H9 (cell line): ENCODE data around the gene DUSP15. TPM values are rescaled to one million over a fixed set of nuclear protein-coding genes. Genes with fewer than 3 reads are reported as not detected.

Experiments
- DNase-seq: peaks from one replicate; pipeline ENCODE4 v3.0.0-alpha.2; 2017
- H2AFZ ChIP-seq: one replicate; pipeline ENCODE4 v1.6.1; 2013; ENCODE audit warnings: mild to moderate bottlenecking, low read length, control low read depth, moderate library complexity
- H2AK5ac ChIP-seq: 2 replicates; pipeline ENCODE4 v1.6.1; 2013; ENCODE audit warnings: low read length, control low read depth, mixed read lengths; ENCODE audit not compliant: insufficient read length
- H2BK120ac ChIP-seq: one replicate; pipeline ENCODE4 v1.6.1; 2013; ENCODE audit warnings: low read depth, mild to moderate bottlenecking, low read length, control low read depth, inconsistent platforms; ENCODE audit not compliant: poor library complexity, severe bottlenecking
- H2BK12ac ChIP-seq: 2 replicates; pipeline ENCODE4 v1.6.1; 2013; ENCODE audit warnings: low read length, control low read depth, mixed read lengths, low read depth; ENCODE audit not compliant: insufficient read length
- H2BK15ac ChIP-seq: 2 replicates; pipeline ENCODE4 v1.6.1; 2013; ENCODE audit warnings: low read depth, low read length, control low read depth
- H2BK20ac ChIP-seq: one replicate; pipeline ENCODE4 v1.6.1; 2013; ENCODE audit warnings: low read depth, mild to moderate bottlenecking, low read length, control low read depth, inconsistent platforms; ENCODE audit not compliant: poor library complexity, severe bottlenecking
- H2BK5ac ChIP-seq: 2 replicates; pipeline ENCODE4 v1.6.1; 2013; ENCODE audit warnings: low read length, control low read depth, mixed read lengths; ENCODE audit not compliant: insufficient read length
- H3K14ac ChIP-seq: 2 replicates; pipeline ENCODE4 v1.6.1; 2013; ENCODE audit warnings: low read length, control low read depth; ENCODE audit not compliant: insufficient read depth
- H3K18ac ChIP-seq: 2 replicates; pipeline ENCODE4 v1.6.1; 2013; ENCODE audit warnings: low read depth, mild to moderate bottlenecking, mixed read lengths, low read length, control low read depth; ENCODE audit not compliant: insufficient read length
- H3K23ac ChIP-seq: 2 replicates; pipeline ENCODE4 v1.6.1; 2013; ENCODE audit warnings: low read length, control low read depth, mixed read lengths, low read depth; ENCODE audit not compliant: insufficient read length
- H3K23me2 ChIP-seq: 2 replicates; pipeline ENCODE4 v1.6.1; 2013; ENCODE audit warnings: low read depth, mild to moderate bottlenecking, mixed read lengths, low read length, control low read depth; ENCODE audit not compliant: insufficient read length, poor library complexity, severe bottlenecking
- H3K27ac ChIP-seq: 2 replicates; pipeline ENCODE4 v1.5.1; 2013; ENCODE audit warnings: low read length, control low read depth, mixed read lengths, low read depth; ENCODE audit not compliant: insufficient read length
- H3K27me3 ChIP-seq: 2 replicates; pipeline ENCODE4 v1.6.1; 2013; ENCODE audit warnings: low read length, control low read depth, inconsistent platforms; ENCODE audit not compliant: insufficient read depth
- H3K4ac ChIP-seq: 2 replicates; pipeline ENCODE4 v1.6.1; 2013; ENCODE audit warnings: low read depth, mild to moderate bottlenecking, control low read depth, inconsistent platforms, low read length, moderate library complexity
- H3K4me1 ChIP-seq: 2 replicates; pipeline ENCODE4 v1.6.1; 2013; ENCODE audit warnings: low read length, control low read depth, inconsistent platforms; ENCODE audit not compliant: insufficient read depth
- H3K4me2 ChIP-seq: 2 replicates; pipeline ENCODE4 v1.6.1; 2013; ENCODE audit warnings: low read length, control low read depth, mixed read lengths; ENCODE audit not compliant: insufficient read length, insufficient read depth
- H3K56ac ChIP-seq: 2 replicates; pipeline ENCODE4 v1.6.1; 2013; ENCODE audit warnings: low read depth, mild to moderate bottlenecking, mixed read lengths, low read length, control low read depth; ENCODE audit not compliant: insufficient read length
- H3K79me1 ChIP-seq: 2 replicates; pipeline ENCODE4 v1.6.1; 2013; ENCODE audit warnings: low read depth, mild to moderate bottlenecking, moderate library complexity, low read length, control low read depth, inconsistent platforms; ENCODE audit not compliant: insufficient read depth, poor library complexity, severe bottlenecking
- H3K79me2 ChIP-seq: 2 replicates; pipeline ENCODE4 v1.6.1; 2013; ENCODE audit warnings: low read length, control low read depth, inconsistent platforms; ENCODE audit not compliant: insufficient read depth
- H3K9ac ChIP-seq: 2 replicates; pipeline ENCODE4 v1.6.1; 2013; ENCODE audit warnings: low read length, control low read depth, mixed read lengths; ENCODE audit not compliant: insufficient read length; ENCODE audit errors: extremely low read depth
- H3K9me3 ChIP-seq: one replicate; pipeline ENCODE4 v1.6.1; 2013; ENCODE audit warnings: low read depth, low read length, inconsistent platforms; ENCODE audit not compliant: control insufficient read depth
- H3T11ph ChIP-seq: one replicate; pipeline ENCODE4 v1.6.1; 2013; ENCODE audit warnings: mild to moderate bottlenecking, low read length, control low read depth, inconsistent platforms
- H4K20me1 ChIP-seq: one replicate; pipeline ENCODE4 v1.6.1; 2013; ENCODE audit not compliant: control insufficient read depth, insufficient read length, insufficient read depth
- H4K5ac ChIP-seq: 2 replicates; pipeline ENCODE4 v1.6.1; 2013; ENCODE audit warnings: low read depth, mild to moderate bottlenecking, mixed read lengths, low read length, control low read depth; ENCODE audit not compliant: insufficient read length
- H4K8ac ChIP-seq: replicated peaks from 2 replicates; pipeline ENCODE4 v1.6.1; 2013; ENCODE audit warnings: low read length, control low read depth, mixed read lengths, low read depth; ENCODE audit not compliant: insufficient read length
- H4K91ac ChIP-seq: 2 replicates; pipeline ENCODE4 v1.6.1; 2013; ENCODE audit warnings: low read depth, mild to moderate bottlenecking, moderate library complexity, mixed read lengths, low read length, control low read depth; ENCODE audit not compliant: insufficient read length
- H3K27ac Mint-ChIP-seq, 3 experiments: 2 replicates in 2 of 3; 3 replicates in 1 of 3; pipeline ENCODE4 v1.8.0; 2020 to 2021; ENCODE audit warnings: mixed read lengths in 3 of 3, mild to moderate bottlenecking in 1 of 3, moderate library complexity in 1 of 3
- H3K27me3 Mint-ChIP-seq: 2 replicates; pipeline ENCODE4 v1.8.0; 2021; ENCODE audit warnings: low read depth, mild to moderate bottlenecking, moderate library complexity, mixed read lengths
- H3K36me3 Mint-ChIP-seq, 3 experiments: 2 replicates in 2 of 3; 3 replicates in 1 of 3; pipeline ENCODE4 v1.8.0; 2020 to 2021; ENCODE audit warnings: low read depth in 3 of 3, mixed read lengths in 3 of 3; ENCODE audit not compliant: insufficient read depth in 1 of 3
- H3K4me1 Mint-ChIP-seq, 2 experiments: 2 replicates each; pipeline ENCODE4 v1.8.0; 2020; ENCODE audit warnings: mixed read lengths in 2 of 2
- H3K4me3 Mint-ChIP-seq, 2 experiments: 2 replicates in 1 of 2; 3 replicates in 1 of 2; pipeline ENCODE4 v1.8.0; 2020 to 2021; ENCODE audit warnings: mild to moderate bottlenecking in 2 of 2, mixed read lengths in 2 of 2, moderate library complexity in 1 of 2
- H3K9me3 Mint-ChIP-seq, 2 experiments: 2 replicates in 1 of 2; 3 replicates in 1 of 2; pipeline ENCODE4 v1.8.0; 2020; ENCODE audit warnings: mild to moderate bottlenecking in 2 of 2, mixed read lengths in 2 of 2, moderate library complexity in 1 of 2
- WGBS: extraction: QIAGEN DNeasy Blood & Tissue Kit; methylation state at CpG from one replicate; pipeline ENCODE4 v1.1.7; 2013; ENCODE audit warnings: missing lambda C conversion rate, low lambda C conversion rate, mixed read lengths; ENCODE audit not compliant: insufficient read length; ENCODE audit errors: extremely low coverage; 5-methylcytosine and 5-hydroxymethylcytosine counted together
- total RNA-seq: library from RNA; stranded (reverse); gene quantifications from 2 replicates; pipeline ENCODE4 v1.2.1, GENCODE V29; 2021
- TF ChIP-seq, protein P1 (sequence below): fragments of 200-600 bp; sonication (generic); conservative IDR thresholded peaks from 3 replicates; pipeline ENCODE4 v1.8.0; 2021; ENCODE audit warnings: antibody characterized with exemption, mild to moderate bottlenecking

DUSP15 gene
- total RNA-seq, 1 experiment from 2014 or later, result 5.6 TPM

GRCh38 chr20:31839782-31840487 lies 30.4 kb downstream of the DUSP15 start:
- Mint-ChIP-seq H3K27me3 (no peaks in the 10 kb centered on the region; the same call in 1 of the 2 replicates), H3K4me1 (peaks cover 36 to 38% of the 10 kb centered on the region in 2 experiments), H3K4me3 (no peak overlapping the region), H3K9me3 (no peaks in the 10 kb centered on the region), H3K27ac (no peak overlapping the region), H3K36me3 (no peaks in the 10 kb centered on the region)
- H3T11ph ChIP-seq, result no peak overlapping the region
- H3K14ac ChIP-seq, result no peak overlapping the region
- H4K20me1 ChIP-seq, result no peaks in the 10 kb centered on the region
- no peaks in the 10 kb centered on the region for H3K9me3 ChIP-seq
- WGBS, result no CpG with 5 or more reads among the region's 5 CpGs
- no peak overlapping the region for H4K8ac ChIP-seq
- no peak overlapping the region for H4K91ac ChIP-seq
- H2BK120ac ChIP-seq, result no peak overlapping the region
- no peaks in the 10 kb centered on the region for H3K79me1 ChIP-seq
- H2BK5ac ChIP-seq, result no peak overlapping the region
- H2AFZ ChIP-seq, result no peak overlapping the region
- no peaks in the 10 kb centered on the region for H3K23me2 ChIP-seq
- H3K27me3 ChIP-seq, result no peaks in the 10 kb centered on the region
- TF ChIP-seq, protein P1, sequence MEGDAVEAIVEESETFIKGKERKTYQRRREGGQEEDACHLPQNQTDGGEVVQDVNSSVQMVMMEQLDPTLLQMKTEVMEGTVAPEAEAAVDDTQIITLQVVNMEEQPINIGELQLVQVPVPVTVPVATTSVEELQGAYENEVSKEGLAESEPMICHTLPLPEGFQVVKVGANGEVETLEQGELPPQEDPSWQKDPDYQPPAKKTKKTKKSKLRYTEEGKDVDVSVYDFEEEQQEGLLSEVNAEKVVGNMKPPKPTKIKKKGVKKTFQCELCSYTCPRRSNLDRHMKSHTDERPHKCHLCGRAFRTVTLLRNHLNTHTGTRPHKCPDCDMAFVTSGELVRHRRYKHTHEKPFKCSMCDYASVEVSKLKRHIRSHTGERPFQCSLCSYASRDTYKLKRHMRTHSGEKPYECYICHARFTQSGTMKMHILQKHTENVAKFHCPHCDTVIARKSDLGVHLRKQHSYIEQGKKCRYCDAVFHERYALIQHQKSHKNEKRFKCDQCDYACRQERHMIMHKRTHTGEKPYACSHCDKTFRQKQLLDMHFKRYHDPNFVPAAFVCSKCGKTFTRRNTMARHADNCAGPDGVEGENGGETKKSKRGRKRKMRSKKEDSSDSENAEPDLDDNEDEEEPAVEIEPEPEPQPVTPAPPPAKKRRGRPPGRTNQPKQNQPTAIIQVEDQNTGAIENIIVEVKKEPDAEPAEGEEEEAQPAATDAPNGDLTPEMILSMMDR, result no peak
- no peaks in the 10 kb centered on the region; the same call in 1 of the 2 replicates for H3K4me1 ChIP-seq
- no peak overlapping the region for H3K27ac ChIP-seq
- H3K23ac ChIP-seq, result no peak overlapping the region
- no peak overlapping the region for H3K9ac ChIP-seq
- H3K56ac ChIP-seq, result no peak overlapping the region
- H3K18ac ChIP-seq, result no peak overlapping the region
- no peak overlapping the region for H2AK5ac ChIP-seq
- H3K4me2 ChIP-seq, result no peak overlapping the region
- H4K5ac ChIP-seq, result no peak overlapping the region
- H2BK20ac ChIP-seq, result no peak overlapping the region
- no peak for DNase-seq
- no peak overlapping the region for H2BK12ac ChIP-seq
- no peaks in the 10 kb centered on the region for H3K79me2 ChIP-seq
- no peak overlapping the region for H3K4ac ChIP-seq
- no peak overlapping the region for H2BK15ac ChIP-seq
